Left ventricle myocardium inferior (tissue), 1 donor: ENCODE measurements around the gene PTPRN2. TPM values are rescaled to one million over a fixed set of nuclear protein-coding genes. Genes with fewer than 3 reads are reported as not detected.
"Not testable (repeated sequence)": the region's sequence is repeated elsewhere in the genome, so short reads cannot be mapped to it uniquely, and the experiment has no call there.

ENCODE experiments used
- DNase-seq: peaks from one replicate; pipeline ENCODE4 v3.0.0-alpha.2; 2020
- H3K27ac ChIP-seq: fragments of 200-600 bp; replicated peaks from 2 replicates; pipeline ENCODE4 v1.8.0; 2021
- H3K27me3 ChIP-seq: fragments of 200-600 bp; 2 replicates; pipeline ENCODE4 v1.8.0; 2021; ENCODE audit warnings: low read depth
- H3K36me3 ChIP-seq: fragments of 200-600 bp; 2 replicates; pipeline ENCODE4 v1.8.0; 2021
- H3K4me1 ChIP-seq: fragments of 200-600 bp; 2 replicates; pipeline ENCODE4 v1.8.0; 2021
- H3K4me3 ChIP-seq: fragments of 200-600 bp; 2 replicates; pipeline ENCODE4 v1.8.0; 2021; ENCODE audit warnings: mild to moderate bottlenecking, moderate library complexity
- H3K9me3 ChIP-seq: fragments of 200-600 bp; replicated peaks from 2 replicates; pipeline ENCODE4 v1.8.0; 2021
- intact Hi-C: fragments of 100-400 bp; cut with micrococcal nuclease; formaldehyde crosslinking; loops from one replicate; pipeline ENCODE4 v1.11.0; 2022
- total RNA-seq: library from RNA; stranded (reverse); fragmentation: NEBNext Ultra II Directional; extraction: Animal tissue kit (Norgen Biotek cat#: 25700); gene quantifications from one replicate; pipeline ENCODE4 v1.2.1, GENCODE V29; 2021
- TF ChIP-seq, protein P1 (sequence below): fragments of 200-600 bp; IDR thresholded peaks from 2 replicates; pipeline ENCODE4 v1.8.0; 2021; ENCODE audit warnings: antibody characterized with exemption, mild to moderate bottlenecking, borderline replicate concordance
- donor health status: DM: no; HTN: yes; CAD: no; lungs with severe emphysema.

The PTPRN2 gene
- total RNA-seq, 1 donor from 2014 or later = 1.3 TPM

DNA sequence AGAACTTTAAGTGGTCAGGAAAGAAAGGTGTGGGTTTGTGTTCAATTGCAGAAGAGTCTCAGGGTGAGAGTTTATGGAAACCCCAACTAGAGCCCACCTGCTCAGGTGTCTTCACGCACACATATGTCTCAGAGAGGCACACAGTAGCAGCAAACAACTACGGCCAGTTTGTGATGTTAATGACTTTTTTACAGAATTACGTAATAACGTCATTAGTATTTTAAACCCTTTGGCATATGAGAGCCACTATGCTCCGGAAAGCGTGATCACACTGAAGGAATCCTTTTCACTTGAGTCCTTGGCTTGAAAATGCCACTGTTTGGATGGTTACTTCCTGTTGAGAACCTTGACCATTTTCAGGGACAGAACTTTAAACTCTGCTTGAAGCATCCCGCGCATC is 204.0 kb downstream of the PTPRN2 start:
- Histone ChIP-seq H3K36me3 (no peaks in the 10 kb centered on the region), H3K4me1 (no peaks in the 10 kb centered on the region), H3K4me3 (no peak overlapping the region), H3K27me3 (peaks cover 85% of the 10 kb centered on the region), H3K27ac (no peak overlapping the region), H3K9me3 (no peaks in the 10 kb centered on the region)
- intact Hi-C loops = no loop called here
- TF ChIP-seq, protein P1, sequence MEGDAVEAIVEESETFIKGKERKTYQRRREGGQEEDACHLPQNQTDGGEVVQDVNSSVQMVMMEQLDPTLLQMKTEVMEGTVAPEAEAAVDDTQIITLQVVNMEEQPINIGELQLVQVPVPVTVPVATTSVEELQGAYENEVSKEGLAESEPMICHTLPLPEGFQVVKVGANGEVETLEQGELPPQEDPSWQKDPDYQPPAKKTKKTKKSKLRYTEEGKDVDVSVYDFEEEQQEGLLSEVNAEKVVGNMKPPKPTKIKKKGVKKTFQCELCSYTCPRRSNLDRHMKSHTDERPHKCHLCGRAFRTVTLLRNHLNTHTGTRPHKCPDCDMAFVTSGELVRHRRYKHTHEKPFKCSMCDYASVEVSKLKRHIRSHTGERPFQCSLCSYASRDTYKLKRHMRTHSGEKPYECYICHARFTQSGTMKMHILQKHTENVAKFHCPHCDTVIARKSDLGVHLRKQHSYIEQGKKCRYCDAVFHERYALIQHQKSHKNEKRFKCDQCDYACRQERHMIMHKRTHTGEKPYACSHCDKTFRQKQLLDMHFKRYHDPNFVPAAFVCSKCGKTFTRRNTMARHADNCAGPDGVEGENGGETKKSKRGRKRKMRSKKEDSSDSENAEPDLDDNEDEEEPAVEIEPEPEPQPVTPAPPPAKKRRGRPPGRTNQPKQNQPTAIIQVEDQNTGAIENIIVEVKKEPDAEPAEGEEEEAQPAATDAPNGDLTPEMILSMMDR = no peak
- no peak for DNase-seq

- no peak for DNase-seq
- intact Hi-C loops = no loop called here
- H3K36me3 ChIP-seq = no peaks in the 10 kb centered on the region
- no peak overlapping the region for H3K27ac ChIP-seq
- H3K27me3 ChIP-seq = peaks cover 85% of the 10 kb centered on the region
- H3K4me3 ChIP-seq = no peak overlapping the region
- no peaks in the 10 kb centered on the region for H3K9me3 ChIP-seq
- no peaks in the 10 kb centered on the region for H3K4me1 ChIP-seq
- TF ChIP-seq, protein P1 = no peak
Measured at GRCh38 chr7:158382363-158383254, 205.0 kb downstream of the PTPRN2 start.

DNA sequence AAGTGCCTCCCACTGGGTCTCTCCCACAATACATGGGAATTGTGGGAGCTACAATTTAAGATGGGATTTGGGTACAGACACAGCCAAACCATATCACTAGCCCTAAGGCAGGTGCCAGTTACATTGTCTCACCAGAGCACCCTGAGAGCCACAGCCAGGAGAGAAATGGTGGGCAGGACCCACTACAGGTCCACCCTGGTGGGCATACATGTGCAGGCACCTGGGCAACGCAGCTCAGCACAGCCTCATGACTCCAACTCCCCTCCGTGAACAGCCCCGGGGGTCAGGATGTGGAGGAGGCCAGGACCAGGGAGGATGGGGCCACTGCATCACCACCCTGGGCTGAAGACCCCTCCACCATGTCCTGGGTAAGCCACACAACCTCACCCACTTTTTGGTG is 205.7 kb downstream of the PTPRN2 start:
- H3K4me1 ChIP-seq = no peaks in the 10 kb centered on the region
- intact Hi-C loops = no loop called here
- no peaks in the 10 kb centered on the region for H3K36me3 ChIP-seq
- TF ChIP-seq, protein P1 = no peak
- no peaks in the 10 kb centered on the region for H3K9me3 ChIP-seq
- no peak for DNase-seq
- no peak overlapping the region for H3K4me3 ChIP-seq
- peaks cover 84% of the 10 kb centered on the region for H3K27me3 ChIP-seq
- H3K27ac ChIP-seq = no peak overlapping the region

DNA sequence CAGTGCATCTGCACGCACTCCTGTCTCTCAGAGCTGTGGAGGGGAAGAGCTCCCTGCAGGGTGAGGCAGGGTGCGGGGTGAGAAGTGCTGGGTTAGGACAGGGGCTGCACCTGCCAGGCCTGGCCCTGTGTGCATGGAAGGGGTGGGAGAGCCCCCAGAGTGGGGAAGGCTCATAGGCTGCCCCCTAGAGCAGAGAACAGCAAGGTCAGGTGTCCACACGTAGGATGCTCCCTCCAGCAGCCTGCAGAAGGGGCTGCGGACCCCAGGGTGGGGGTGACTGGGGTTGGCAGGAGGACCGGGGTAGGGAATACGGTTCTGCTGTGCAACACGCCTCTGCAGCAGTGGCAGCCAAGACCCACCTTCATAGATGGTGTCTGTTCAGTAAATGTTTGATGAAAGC is 208.6 kb downstream of the PTPRN2 start:
- Histone ChIP-seq H3K4me3 (no peak overlapping the region), H3K36me3 (no peaks in the 10 kb centered on the region), H3K4me1 (no peaks in the 10 kb centered on the region), H3K9me3 (no peaks in the 10 kb centered on the region), H3K27me3 (peaks cover 83% of the 10 kb centered on the region), H3K27ac (no peak overlapping the region)
- DNase-seq = no peak
- TF ChIP-seq, protein P1 = no peak
- intact Hi-C loops = no loop called here

- H3K27me3 ChIP-seq = peaks cover 79% of the 10 kb centered on the region
- no peaks in the 10 kb centered on the region for H3K9me3 ChIP-seq
- no peak for DNase-seq
- H3K27ac ChIP-seq = no peak overlapping the region
- intact Hi-C loops = no loop called here
- TF ChIP-seq, protein P1 = no peak
- H3K4me3 ChIP-seq = no peak overlapping the region
- H3K4me1 ChIP-seq = no peaks in the 10 kb centered on the region
- no peaks in the 10 kb centered on the region for H3K36me3 ChIP-seq
Measured at GRCh38 chr7:158377800-158378623, 209.6 kb downstream of the PTPRN2 start.

GRCh38 chr7:158376839-158377186 is 210.8 kb downstream of the PTPRN2 start:
- H3K4me3 ChIP-seq, intact Hi-C loops, H3K27ac ChIP-seq, H3K36me3 ChIP-seq, H3K9me3 ChIP-seq, H3K4me1 ChIP-seq, DNase-seq: not testable (repeated sequence)
- peaks cover 67% of the 10 kb centered on the region for H3K27me3 ChIP-seq

DNA sequence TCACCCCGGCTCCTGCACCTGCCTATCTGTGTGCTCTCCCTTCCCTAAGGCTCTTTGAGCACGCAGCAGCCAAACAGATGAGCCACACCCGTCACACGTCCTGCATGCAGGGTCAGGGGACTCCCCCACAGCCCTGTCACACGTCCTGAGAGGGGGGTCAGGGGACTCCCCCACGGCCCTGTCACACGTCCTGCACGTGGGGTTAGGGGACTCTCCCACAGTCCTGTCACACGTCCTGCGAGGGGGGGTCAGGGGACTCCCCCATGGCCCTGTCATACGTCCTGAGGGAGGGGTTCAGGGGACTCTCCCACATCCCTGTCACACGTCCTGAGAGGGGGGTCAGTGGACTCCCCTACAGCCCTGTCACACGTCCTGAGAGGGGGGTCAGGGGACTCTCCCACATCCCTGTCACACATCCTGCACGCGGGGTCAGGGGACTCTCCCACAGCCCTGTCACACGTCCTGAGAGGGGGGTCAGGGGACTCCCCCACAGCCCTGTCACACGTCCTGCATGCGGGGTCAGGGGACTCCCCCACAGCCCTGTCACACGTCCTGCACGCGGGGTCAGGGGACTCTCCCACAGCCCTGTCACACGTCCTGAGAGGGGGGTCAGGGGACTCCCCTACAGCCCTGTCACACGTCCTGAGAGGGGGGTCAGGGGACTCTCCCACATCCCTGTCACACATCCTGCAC is 211.3 kb downstream of the PTPRN2 start:
- peaks cover 65% of the 10 kb centered on the region for H3K27me3 ChIP-seq

More for the DNA sequence above, 211.3 kb downstream of the PTPRN2 start:
- H3K27ac ChIP-seq, H3K9me3 ChIP-seq, H3K4me3 ChIP-seq, intact Hi-C loops, H3K4me1 ChIP-seq, DNase-seq, H3K36me3 ChIP-seq: not testable (repeated sequence)
